Osteocyte (in vitro differentiated cells): ENCODE results near the gene GSK3B. TPM values are rescaled to one million over a fixed set of nuclear protein-coding genes. Genes with fewer than 3 reads are reported as not detected.
"Not testable (repeated sequence)": the region's sequence is repeated elsewhere in the genome, so short reads cannot be mapped to it uniquely, and the experiment has no call there.

ENCODE experiments used
- DNase-seq: peaks from one replicate; pipeline ENCODE4 v3.0.0; 2021; ENCODE audit warnings: mixed read lengths; ENCODE audit not compliant: unreplicated experiment; ENCODE audit errors: extremely low spot score
- H3K27ac Mint-ChIP-seq: one replicate; pipeline ENCODE4 v1.8.0; 2021; ENCODE audit warnings: mild to moderate bottlenecking, mixed read lengths; ENCODE audit not compliant: unreplicated experiment
- H3K27me3 Mint-ChIP-seq: one replicate; pipeline ENCODE4 v1.8.0; 2021; ENCODE audit warnings: mixed read lengths; ENCODE audit not compliant: unreplicated experiment
- H3K36me3 Mint-ChIP-seq: one replicate; pipeline ENCODE4 v1.8.0; 2021; ENCODE audit warnings: mixed read lengths; ENCODE audit not compliant: unreplicated experiment
- H3K4me1 Mint-ChIP-seq: one replicate; pipeline ENCODE4 v1.8.0; 2021; ENCODE audit warnings: mixed read lengths; ENCODE audit not compliant: unreplicated experiment
- H3K4me3 Mint-ChIP-seq: one replicate; pipeline ENCODE4 v1.8.0; 2021; ENCODE audit warnings: mild to moderate bottlenecking, moderate library complexity, mixed read lengths; ENCODE audit not compliant: unreplicated experiment
- H3K9me3 Mint-ChIP-seq: one replicate; pipeline ENCODE4 v1.8.0; 2021; ENCODE audit warnings: mixed read lengths; ENCODE audit not compliant: unreplicated experiment
- CTCF ChIP-seq: fragments of 200-600 bp; sonication (generic); IDR thresholded peaks from 2 replicates; pipeline ENCODE4 v1.5.0; 2021; ENCODE audit warnings: antibody characterized with exemption, mild to moderate bottlenecking, moderate library complexity
- total RNA-seq: library from RNA; stranded (reverse); gene quantifications from 2 replicates; pipeline ENCODE4 v1.2.1, GENCODE V29; 2021

The GSK3B gene
- total RNA-seq, 1 donor from 2014 or later, result 80.0 TPM

DNA sequence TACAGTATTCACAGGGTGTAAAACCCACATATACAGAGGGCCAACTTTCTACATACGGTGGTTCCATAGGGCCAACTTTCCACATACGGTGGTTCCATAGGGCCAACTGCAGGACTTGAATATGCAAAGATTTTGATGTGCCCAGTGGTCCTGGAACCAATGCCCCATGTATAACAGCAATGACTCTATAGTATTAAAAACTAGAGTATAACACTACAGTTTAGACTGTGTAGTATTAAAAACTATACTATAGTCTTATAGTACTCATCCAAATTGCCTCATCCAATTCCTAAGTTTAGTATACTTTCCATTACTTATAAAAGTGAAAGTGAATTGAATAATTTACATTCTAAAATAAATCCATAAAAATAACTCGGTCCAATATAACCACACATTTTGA is 75.9 kb downstream of the GSK3B start:
- no peak overlapping the region for H3K27ac Mint-ChIP-seq
- DNase-seq, result no peak
- no peaks in the 10 kb centered on the region for H3K36me3 Mint-ChIP-seq
- peaks cover 45% of the 10 kb centered on the region for H3K4me1 Mint-ChIP-seq
- no peaks in the 10 kb centered on the region for H3K27me3 Mint-ChIP-seq
- no peak overlapping the region for H3K4me3 Mint-ChIP-seq
- H3K9me3 Mint-ChIP-seq, result no peaks in the 10 kb centered on the region
- no peak for TF ChIP-seq CTCF

DNA sequence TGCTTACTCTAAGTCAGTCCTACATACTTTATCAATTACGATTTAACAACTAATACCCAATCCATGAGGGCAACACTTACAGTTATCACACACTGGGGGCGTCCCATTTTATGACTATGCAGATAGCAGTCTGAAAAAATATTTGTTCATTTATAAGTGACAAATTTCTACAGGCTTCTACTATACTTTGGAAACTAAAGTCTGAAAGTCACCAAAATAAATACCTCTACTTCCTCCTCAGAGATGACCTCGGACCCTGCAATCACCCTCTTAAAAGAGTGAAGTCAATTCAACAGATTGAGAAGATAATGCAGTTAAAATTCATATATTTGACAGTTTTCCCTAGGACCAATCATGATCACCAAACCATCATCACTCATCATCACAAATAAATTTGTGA is 76.6 kb downstream of the GSK3B start:
- no peak for DNase-seq
- H3K4me3 Mint-ChIP-seq, result no peak overlapping the region
- no peak overlapping the region for H3K27ac Mint-ChIP-seq
- no peaks in the 10 kb centered on the region for H3K9me3 Mint-ChIP-seq
- H3K4me1 Mint-ChIP-seq, result peaks cover 47% of the 10 kb centered on the region
- no peaks in the 10 kb centered on the region for H3K27me3 Mint-ChIP-seq
- TF ChIP-seq CTCF, result no peak
- no peaks in the 10 kb centered on the region for H3K36me3 Mint-ChIP-seq

DNA sequence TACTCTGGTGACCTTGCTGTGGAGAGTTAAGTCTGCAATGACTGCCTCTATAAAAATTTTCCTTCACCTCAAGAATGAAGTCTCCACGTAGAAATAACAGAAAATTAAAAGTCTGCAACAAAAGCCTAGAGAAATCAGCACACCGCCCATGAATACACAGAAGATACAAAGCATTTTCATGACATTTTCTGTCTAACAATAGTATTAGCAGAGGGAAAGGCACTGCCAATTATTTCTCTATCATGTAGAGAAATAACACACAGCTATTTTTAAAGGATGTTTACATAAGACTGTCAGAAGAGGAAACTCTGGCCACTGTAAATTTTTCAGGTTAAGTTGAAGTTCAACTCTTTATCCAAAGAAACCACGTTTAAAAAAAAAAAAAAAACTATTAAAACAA is 80.8 kb downstream of the GSK3B start:
- Mint-ChIP-seq H3K4me1 (peaks cover 51% of the 10 kb centered on the region), H3K27me3 (no peaks in the 10 kb centered on the region), H3K4me3 (no peak overlapping the region), H3K36me3 (no peaks in the 10 kb centered on the region), H3K27ac (peak overlapping the region; percentile 23), H3K9me3 (no peaks in the 10 kb centered on the region)
- no peak for TF ChIP-seq CTCF
- DNase-seq, result no peak

DNA sequence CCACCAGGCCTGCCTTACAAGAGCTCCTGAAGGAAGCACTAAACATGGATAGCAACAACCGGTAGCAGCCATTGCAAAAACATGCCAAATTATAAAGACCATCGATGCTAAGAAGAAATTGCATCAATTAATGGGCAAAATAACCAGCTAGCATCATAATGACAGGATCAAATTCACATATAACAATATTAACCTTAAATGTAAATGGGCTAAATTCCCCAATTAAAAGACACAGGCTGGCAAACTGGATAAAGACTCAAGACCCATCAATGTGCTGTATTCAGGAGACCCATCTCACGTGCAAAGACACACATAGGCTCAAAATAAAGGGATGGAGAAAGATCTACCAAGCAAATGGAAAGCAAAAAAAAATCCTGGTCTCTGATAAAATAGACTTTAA is 88.5 kb downstream of the GSK3B start:
- H3K36me3 Mint-ChIP-seq, H3K27me3 Mint-ChIP-seq, DNase-seq, H3K27ac Mint-ChIP-seq, H3K4me3 Mint-ChIP-seq: not testable (repeated sequence)
- peaks cover 26% of the 10 kb centered on the region for H3K4me1 Mint-ChIP-seq
- peaks cover 21% of the 10 kb centered on the region for H3K9me3 Mint-ChIP-seq

DNA sequence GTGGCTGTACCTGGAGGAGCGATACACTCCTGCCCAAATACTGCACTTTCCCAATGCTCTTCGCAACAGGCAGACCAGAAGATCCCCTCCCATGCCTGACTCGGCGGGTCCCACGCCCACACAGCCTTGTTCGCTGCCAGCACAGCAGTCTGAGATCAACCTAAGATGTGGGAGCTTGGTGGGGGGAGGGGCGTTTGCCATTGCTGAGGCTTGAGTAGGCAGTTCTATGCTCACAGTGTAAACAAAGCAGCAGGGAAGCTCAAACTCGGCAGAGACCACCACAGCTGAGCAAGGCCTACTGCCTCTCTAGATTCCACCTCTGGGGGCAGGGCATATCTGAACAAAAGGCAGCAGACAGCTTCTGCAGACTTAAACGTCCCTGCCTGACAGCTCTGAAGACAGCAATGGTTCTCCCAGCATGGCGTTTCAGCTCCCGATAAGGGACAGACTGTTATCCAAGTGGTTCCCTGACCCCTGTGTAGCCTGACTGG is 90.2 kb downstream of the GSK3B start:
- not testable (repeated sequence) for H3K4me3 Mint-ChIP-seq, DNase-seq, H3K27ac Mint-ChIP-seq, H3K27me3 Mint-ChIP-seq
- Mint-ChIP-seq H3K4me1 (peaks cover 30% of the 10 kb centered on the region), H3K36me3 (peaks cover 19% of the 10 kb centered on the region), H3K9me3 (peaks cover 21% of the 10 kb centered on the region)

DNA sequence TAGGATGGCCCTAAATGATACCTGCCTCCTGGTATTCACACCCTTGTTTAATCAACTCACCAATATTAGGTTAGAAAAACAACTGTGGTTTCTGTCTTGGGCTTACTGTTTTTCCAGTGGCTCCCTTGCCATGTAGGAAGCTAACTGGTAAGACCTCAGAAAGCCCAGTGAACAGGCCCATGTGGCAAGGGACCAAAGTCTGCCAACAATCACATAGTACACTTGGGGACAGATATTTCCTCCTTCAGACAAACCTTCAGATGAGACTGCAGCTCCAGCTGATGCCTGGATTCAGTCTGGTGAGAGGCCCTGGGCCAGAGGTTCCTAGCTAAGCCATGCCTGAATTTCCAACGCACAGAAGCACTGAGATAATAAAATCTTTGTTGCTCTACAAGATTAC is 96.1 kb downstream of the GSK3B start:
- Mint-ChIP-seq H3K4me1 (peaks cover 37% of the 10 kb centered on the region), H3K4me3 (no peak overlapping the region), H3K9me3 (peaks cover 10% of the 10 kb centered on the region), H3K27ac (no peak overlapping the region), H3K27me3 (no peaks in the 10 kb centered on the region), H3K36me3 (peaks cover 35% of the 10 kb centered on the region)
- TF ChIP-seq CTCF, result no peak
- no peak for DNase-seq
